Right atrium auricular region (tissue), 2 donors: Measurements from ENCODE around the gene DRD3. TPM values are rescaled to one million over a fixed set of nuclear protein-coding genes. Genes with fewer than 3 reads are reported as not detected.

Experiments used
- DNase-seq: peaks from one replicate; pipeline ENCODE4 v3.0.0-alpha.2; 2019; ENCODE audit warnings: low spot score
- H3K27ac ChIP-seq, 2 donors: fragments of 200-600 bp; sonication (generic); 1 replicate in 1 of 2; 2 replicates in 1 of 2; pipeline ENCODE4 v1.5.1; 2016 to 2019
- H3K27me3 ChIP-seq, 2 donors: fragments of 200-600 bp; sonication (generic); one replicate each; pipeline versions ENCODE4 v1.5.1 to v1.6.0; 2017 to 2019
- H3K36me3 ChIP-seq: fragments of 200-600 bp; sonication (generic); one replicate; pipeline ENCODE4 v1.5.1; 2016
- H3K4me1 ChIP-seq, 2 donors: fragments of 200-600 bp; sonication (generic); one replicate each; pipeline versions ENCODE4 v1.5.1 to v1.6.0; 2017 to 2019
- H3K4me3 ChIP-seq, 2 donors: fragments of 200-600 bp; sonication (generic); 1 replicate in 1 of 2; 2 replicates in 1 of 2; pipeline ENCODE4 v1.5.1; 2017 to 2019; ENCODE audit warnings: mild to moderate bottlenecking in 1 of 2, moderate library complexity in 1 of 2
- H3K9me3 ChIP-seq, 2 donors: fragments of 200-600 bp; sonication (generic); one replicate each; pipeline ENCODE4 v1.5.1; 2019
- CTCF ChIP-seq, 2 donors: fragments of 200-600 bp; sonication (generic); IDR thresholded peaks; one replicate each; pipeline ENCODE4 v1.5.1; 2019; ENCODE audit warnings: antibody characterized with exemption in 2 of 2
- total RNA-seq, 2 donors: library from RNA; depleted of rRNA; stranded (reverse); fragments of >200 nt; gene quantifications; one replicate each; pipeline ENCODE4 v1.1.0, GENCODE V29; 2016

Gene DRD3
- total RNA-seq, 2 donors from 2014 or later: not detected

GRCh38 chr3:114207768-114208167 lies 28.9 kb upstream of the DRD3 start:
- Histone ChIP-seq H3K27me3 (no peaks in the 10 kb centered on the region), H3K4me1 (no peaks in the 10 kb centered on the region), H3K4me3 (no peak overlapping the region), H3K9me3 (no peaks in the 10 kb centered on the region), H3K36me3 (no peaks in the 10 kb centered on the region), H3K27ac (no peak overlapping the region)
- no peak for DNase-seq
- no peak for TF ChIP-seq CTCF (IDR thresholded peaks at IDR 0.05)

- Histone ChIP-seq H3K27ac (no peak overlapping the region), H3K36me3 (no peaks in the 10 kb centered on the region), H3K4me1 (no peaks in the 10 kb centered on the region), H3K4me3 (no peak overlapping the region), H3K9me3 (no peaks in the 10 kb centered on the region), H3K27me3 (no peaks in the 10 kb centered on the region)
- TF ChIP-seq CTCF (IDR thresholded peaks at IDR 0.05): no peak
- no peak for DNase-seq
These were observed 27.5 kb upstream of the DRD3 start for GRCh38 chr3:114206342-114206741.

GRCh38 chr3:114205541-114205940 lies 26.7 kb upstream of the DRD3 start:
- Histone ChIP-seq H3K4me3 (no peak overlapping the region), H3K27me3 (no peaks in the 10 kb centered on the region), H3K9me3 (no peaks in the 10 kb centered on the region), H3K36me3 (no peaks in the 10 kb centered on the region), H3K4me1 (no peaks in the 10 kb centered on the region), H3K27ac (no peak overlapping the region)
- TF ChIP-seq CTCF (IDR thresholded peaks at IDR 0.05): no peak
- DNase-seq: no peak

DNA sequence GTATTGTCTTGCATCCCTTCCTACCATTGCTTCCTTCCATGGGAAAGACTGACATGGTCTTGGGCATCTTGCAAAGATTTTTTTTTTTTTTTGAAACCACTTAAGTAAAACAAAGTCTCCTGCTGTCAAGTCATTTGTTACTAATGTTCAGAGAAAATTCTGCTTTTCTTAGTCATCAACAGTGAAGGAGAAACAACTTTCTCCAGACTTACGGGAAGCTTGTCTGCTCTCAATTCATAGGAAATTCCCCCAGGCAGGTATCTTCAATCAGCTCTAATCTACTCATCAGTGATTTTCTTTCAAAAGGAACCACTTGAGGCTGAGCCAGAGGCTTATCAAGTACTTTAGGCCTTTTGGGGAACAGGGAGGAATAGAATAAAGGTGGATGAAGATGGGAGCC lies 15.9 kb upstream of the DRD3 start:
- Histone ChIP-seq H3K9me3 (no peaks in the 10 kb centered on the region), H3K27ac (no peak overlapping the region), H3K4me3 (no peak overlapping the region), H3K27me3 (no peaks in the 10 kb centered on the region), H3K4me1 (no peaks in the 10 kb centered on the region), H3K36me3 (no peaks in the 10 kb centered on the region)
- DNase-seq: no peak
- TF ChIP-seq CTCF (IDR thresholded peaks at IDR 0.05): no peak

GRCh38 chr3:114192136-114192535 lies 13.3 kb upstream of the DRD3 start:
- H3K27ac ChIP-seq: no peak overlapping the region
- no peaks in the 10 kb centered on the region for H3K27me3 ChIP-seq
- no peaks in the 10 kb centered on the region for H3K36me3 ChIP-seq
- TF ChIP-seq CTCF (IDR thresholded peaks at IDR 0.05): no peak
- no peaks in the 10 kb centered on the region for H3K9me3 ChIP-seq
- H3K4me3 ChIP-seq: no peak overlapping the region
- DNase-seq: no peak
- no peaks in the 10 kb centered on the region for H3K4me1 ChIP-seq

- Histone ChIP-seq H3K36me3 (no peaks in the 10 kb centered on the region), H3K9me3 (peaks cover 0 to 17% of the 10 kb centered on the region in 2 donors), H3K27ac (no peak overlapping the region), H3K27me3 (no peaks in the 10 kb centered on the region), H3K4me1 (no peaks in the 10 kb centered on the region), H3K4me3 (no peak overlapping the region)
- no peak for TF ChIP-seq CTCF (IDR thresholded peaks at IDR 0.05)
- no peak for DNase-seq
These were observed 7.6 kb upstream of the DRD3 start for GRCh38 chr3:114186501-114186900.
